ENCODE data around the gene RNF112. TPM values are rescaled to one million over a fixed set of nuclear protein-coding genes. Genes with fewer than 3 reads are reported as not detected.
A peak's percentile ranks its signal among the peaks of the same experiment; 100 is the strongest.

The RNF112 gene
- total and polyA plus RNA-seq, 10 donors, result 1.3 to 7.6 (median 2.5) TPM

GRCh38 chr17:19381361-19381740, 29.7 kb upstream of the RNF112 start:
- no peak overlapping the region for H3K27ac ChIP-seq
- DNase-seq, result no peak
- 93 to 100% (median 96%) methylated on average over 6 to 7 of the region's 7 CpGs for WGBS, 5 donors
- H3K4me1 ChIP-seq, result peaks cover 7 to 90% (median 57%) of the 10 kb centered on the region in 6 donors
- no peaks in the 10 kb centered on the region for H3K27me3 ChIP-seq (replicated peaks in 1 of 7)
- TF ChIP-seq CTCF (IDR thresholded peaks at IDR 0.05 in 8 of 11, conservative IDR thresholded peaks at IDR 0.05 in 3 of 11), result no peak
- no peak for TF ChIP-seq POLR2AphosphoS5 (IDR thresholded peaks at IDR 0.05)
- TF ChIP-seq POLR2A (IDR thresholded peaks at IDR 0.05), result no peak
- no peak overlapping the region for H3K4me3 ChIP-seq
- H3K9me3 ChIP-seq, result no peaks in the 10 kb centered on the region
- H3K36me3 ChIP-seq, result peaks cover 4 to 73% (median 50%) of the 10 kb centered on the region in 6 donors
- intact Hi-C loops (cut with DNase I; ENCODE audit: low total_unique reads), result no loop called here

- TF ChIP-seq CTCF (IDR thresholded peaks at IDR 0.05 in 8 of 11, conservative IDR thresholded peaks at IDR 0.05 in 3 of 11) (no peak), POLR2AphosphoS5 (IDR thresholded peaks at IDR 0.05) (peak in 1 of 3 donors; percentile 19)
- H3K27me3 ChIP-seq (replicated peaks in 1 of 7), result peaks cover 0 to 3% (median 0%) of the 10 kb centered on the region in 7 donors
- peaks cover 7 to 90% (median 58%) of the 10 kb centered on the region in 6 donors for H3K4me1 ChIP-seq
- DNase-seq, result peak; percentile 74
- peaks cover 4 to 73% (median 50%) of the 10 kb centered on the region in 6 donors for H3K36me3 ChIP-seq
- H3K27ac ChIP-seq, result no peak overlapping the region
- no peaks in the 10 kb centered on the region for H3K9me3 ChIP-seq
- intact Hi-C loops (cut with DNase I; ENCODE audit: low total_unique reads), result no loop called here
- no peak overlapping the region for H3K4me3 ChIP-seq
- WGBS, 5 donors, result 95 to 96% (median 96%) methylated on average over 25 to 31 of the region's 31 CpGs
Measured at GRCh38 chr17:19381741-19382444, 29.1 kb upstream of the RNF112 start.

- TF ChIP-seq POLR2A (IDR thresholded peaks at IDR 0.05) (no peak), POLR2AphosphoS5 (IDR thresholded peaks at IDR 0.05) (peak in 2 of 3 donors; percentile 12 to 13), CTCF (IDR thresholded peaks at IDR 0.05 in 8 of 11, conservative IDR thresholded peaks at IDR 0.05 in 3 of 11) (no peak)
- DNase-seq, result peak; percentile 60
- Histone ChIP-seq H3K4me1 (peaks cover 10 to 93% (median 58%) of the 10 kb centered on the region in 6 donors), H3K9me3 (no peaks in the 10 kb centered on the region), H3K4me3 (no peak overlapping the region), H3K36me3 (peaks cover 4 to 73% (median 50%) of the 10 kb centered on the region in 6 donors), H3K27me3 (replicated peaks in 1 of 7) (peaks cover 0 to 9% (median 0%) of the 10 kb centered on the region in 7 donors), H3K27ac (peak overlapping the region in 2 of 8 donors; percentile 13 to 77)
- intact Hi-C loops (cut with DNase I; ENCODE audit: low total_unique reads), result no loop called here
- 87 to 94% (median 92%) methylated on average over 12 to 13 of the region's 13 CpGs for WGBS, 5 donors
Measured at GRCh38 chr17:19382531-19383444, 28.2 kb upstream of the RNF112 start.
